Heart left ventricle (tissue), 13 donors: Measurements from ENCODE around the gene ACAP2.

Source experiments
- CTCF ChIP-seq, 12 donors: fragments of 200-600 bp; sonication (generic) in 4 of 12; IDR thresholded peaks; one replicate each; pipeline versions ENCODE4 v1.5.0 to v1.8.0; 2018 to 2022; ENCODE audit warnings: antibody characterized with exemption in 12 of 12, mild to moderate bottlenecking in 5 of 12
- POLR2A ChIP-seq, 2 donors: fragments of 450-650 bp; IDR thresholded peaks; one replicate each; pipeline ENCODE4 v1.6.1; 2017; ENCODE audit warnings: antibody characterized with exemption in 2 of 2, mild to moderate bottlenecking in 2 of 2, moderate library complexity in 2 of 2
- donor health status: ischemic (EF 13 %, LVEDD 7.1; RV severe dilation, severe dysfunction).
- donor health status: DM: no; HTN: yes; CAD: no.
- donor health status: DM: no; HTN: no; CAD: no.
- donor health status: ischemic (EF 25% LVEDD 6.9; RV normal size, moderate dysfunction).
- donor health status: ischemic (EF 25% LVEDD 5.7; RV mildly dilated, moderate dysfunction).
- donor health status: ischemic (EF 35%, LVEDD 5.7; RV mildly dilated, moderate dysfunction).
- donor health status: nonischemic (EF 11% LVEDD 7.7; RV severe dilation, severe dysfunction).
- donor health status: DM: yes; HTN: yes; CAD: no.
- donor health status: PGD.
- donor health status: ischemic (EF 29% LVEDD 5.4; RV normal size, mild dysfunction).
- donor health status: nonischemic (EF 23%, LVEDD 6.1; RV moderate dilation, normal function).

- no peak for TF ChIP-seq CTCF (IDR thresholded peaks at IDR 0.05)
- TF ChIP-seq POLR2A (IDR thresholded peaks at IDR 0.05): no peak
Measured at GRCh38 chr3:195267096-195267495, 175.7 kb downstream of the ACAP2 start.
